Osteocyte (in vitro differentiated cells): Measurements from ENCODE around the gene ARVCF. TPM values are rescaled to one million over a fixed set of nuclear protein-coding genes. Genes with fewer than 3 reads are reported as not detected.

Experiments used
- DNase-seq: peaks from one replicate; pipeline ENCODE4 v3.0.0; 2021; ENCODE audit warnings: mixed read lengths; ENCODE audit not compliant: unreplicated experiment; ENCODE audit errors: extremely low spot score
- H3K27ac Mint-ChIP-seq: one replicate; pipeline ENCODE4 v1.8.0; 2021; ENCODE audit warnings: mild to moderate bottlenecking, mixed read lengths; ENCODE audit not compliant: unreplicated experiment
- H3K27me3 Mint-ChIP-seq: one replicate; pipeline ENCODE4 v1.8.0; 2021; ENCODE audit warnings: mixed read lengths; ENCODE audit not compliant: unreplicated experiment
- H3K36me3 Mint-ChIP-seq: one replicate; pipeline ENCODE4 v1.8.0; 2021; ENCODE audit warnings: mixed read lengths; ENCODE audit not compliant: unreplicated experiment
- H3K4me1 Mint-ChIP-seq: one replicate; pipeline ENCODE4 v1.8.0; 2021; ENCODE audit warnings: mixed read lengths; ENCODE audit not compliant: unreplicated experiment
- H3K4me3 Mint-ChIP-seq: one replicate; pipeline ENCODE4 v1.8.0; 2021; ENCODE audit warnings: mild to moderate bottlenecking, moderate library complexity, mixed read lengths; ENCODE audit not compliant: unreplicated experiment
- H3K9me3 Mint-ChIP-seq: one replicate; pipeline ENCODE4 v1.8.0; 2021; ENCODE audit warnings: mixed read lengths; ENCODE audit not compliant: unreplicated experiment
- total RNA-seq: library from RNA; stranded (reverse); gene quantifications from 2 replicates; pipeline ENCODE4 v1.2.1, GENCODE V29; 2021
- TF ChIP-seq, protein P1 (sequence below): fragments of 200-600 bp; sonication (generic); IDR thresholded peaks from 2 replicates; pipeline ENCODE4 v1.5.0; 2021; ENCODE audit warnings: antibody characterized with exemption, mild to moderate bottlenecking, moderate library complexity

The ARVCF gene
- total RNA-seq, 1 donor from 2014 or later = 29.3 TPM

- Mint-ChIP-seq H3K27ac (no peak overlapping the region), H3K4me1 (peaks cover 7% of the 10 kb centered on the region), H3K36me3 (no peaks in the 10 kb centered on the region), H3K4me3 (no peak overlapping the region), H3K27me3 (peaks cover 17% of the 10 kb centered on the region), H3K9me3 (no peaks in the 10 kb centered on the region)
- TF ChIP-seq, protein P1, sequence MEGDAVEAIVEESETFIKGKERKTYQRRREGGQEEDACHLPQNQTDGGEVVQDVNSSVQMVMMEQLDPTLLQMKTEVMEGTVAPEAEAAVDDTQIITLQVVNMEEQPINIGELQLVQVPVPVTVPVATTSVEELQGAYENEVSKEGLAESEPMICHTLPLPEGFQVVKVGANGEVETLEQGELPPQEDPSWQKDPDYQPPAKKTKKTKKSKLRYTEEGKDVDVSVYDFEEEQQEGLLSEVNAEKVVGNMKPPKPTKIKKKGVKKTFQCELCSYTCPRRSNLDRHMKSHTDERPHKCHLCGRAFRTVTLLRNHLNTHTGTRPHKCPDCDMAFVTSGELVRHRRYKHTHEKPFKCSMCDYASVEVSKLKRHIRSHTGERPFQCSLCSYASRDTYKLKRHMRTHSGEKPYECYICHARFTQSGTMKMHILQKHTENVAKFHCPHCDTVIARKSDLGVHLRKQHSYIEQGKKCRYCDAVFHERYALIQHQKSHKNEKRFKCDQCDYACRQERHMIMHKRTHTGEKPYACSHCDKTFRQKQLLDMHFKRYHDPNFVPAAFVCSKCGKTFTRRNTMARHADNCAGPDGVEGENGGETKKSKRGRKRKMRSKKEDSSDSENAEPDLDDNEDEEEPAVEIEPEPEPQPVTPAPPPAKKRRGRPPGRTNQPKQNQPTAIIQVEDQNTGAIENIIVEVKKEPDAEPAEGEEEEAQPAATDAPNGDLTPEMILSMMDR = peak; percentile 92
- DNase-seq = no peak
Measured at GRCh38 chr22:20013382-20013871, 3.2 kb downstream of the ARVCF start.

- Mint-ChIP-seq H3K4me3 (no peak overlapping the region), H3K27me3 (peaks cover 15% of the 10 kb centered on the region), H3K9me3 (no peaks in the 10 kb centered on the region), H3K27ac (no peak overlapping the region), H3K36me3 (no peaks in the 10 kb centered on the region), H3K4me1 (peaks cover 12% of the 10 kb centered on the region)
- DNase-seq = no peak
- TF ChIP-seq, protein P1 = no peak
Measured at GRCh38 chr22:20012741-20013331, 3.8 kb downstream of the ARVCF start.

GRCh38 chr22:20011993-20012740, 4.5 kb downstream of the ARVCF start:
- DNase-seq = no peak
- Mint-ChIP-seq H3K36me3 (no peaks in the 10 kb centered on the region), H3K27me3 (peaks cover 8% of the 10 kb centered on the region), H3K4me1 (peaks cover 14% of the 10 kb centered on the region), H3K27ac (no peak overlapping the region), H3K4me3 (no peak overlapping the region), H3K9me3 (no peaks in the 10 kb centered on the region)
- TF ChIP-seq, protein P1 = no peak

- H3K4me3 Mint-ChIP-seq = no peak overlapping the region
- H3K4me1 Mint-ChIP-seq = peaks cover 12% of the 10 kb centered on the region
- no peaks in the 10 kb centered on the region for H3K9me3 Mint-ChIP-seq
- TF ChIP-seq, protein P1 = no peak
- peaks cover 6% of the 10 kb centered on the region for H3K27me3 Mint-ChIP-seq
- H3K36me3 Mint-ChIP-seq = no peaks in the 10 kb centered on the region
- H3K27ac Mint-ChIP-seq = no peak overlapping the region
- DNase-seq = no peak
Measured at GRCh38 chr22:20011123-20011992, 5.3 kb downstream of the ARVCF start.
